HepG2 (cell line): ENCODE data around the gene YIPF3. TPM values are rescaled to one million over a fixed set of nuclear protein-coding genes. Genes with fewer than 3 reads are reported as not detected.

Experiments
- MTA1 ChIP-seq: sonication (generic); formaldehyde crosslinking; IDR thresholded peaks from 2 replicates; pipeline ENCODE4 v1.4.0; 2020; ENCODE audit warnings: missing genetic modification reagents, mild to moderate bottlenecking, borderline replicate concordance
- NBN ChIP-seq: fragments of 450-650 bp; conservative IDR thresholded peaks from 2 replicates; pipeline ENCODE4 v1.6.1; 2017
- NFAT5 ChIP-seq: sonication (generic); formaldehyde crosslinking; IDR thresholded peaks from 2 replicates; pipeline ENCODE4 v1.4.0; 2020; ENCODE audit warnings: missing genetic modification reagents
- NR2C2 ChIP-seq: sonication (generic); formaldehyde crosslinking; IDR thresholded peaks from 2 replicates; pipeline ENCODE4 v1.4.0; 2020; ENCODE audit warnings: missing genetic modification reagents, mild to moderate bottlenecking, moderate library complexity, borderline replicate concordance
- RFX1 ChIP-seq: fragments of 450-650 bp; IDR thresholded peaks from 2 replicates; pipeline ENCODE4 v1.6.1; 2017
- SIN3A ChIP-seq: IDR thresholded peaks from 2 replicates; pipeline ENCODE4 v1.6.1; 2011; ENCODE audit warnings: low read depth, mild to moderate bottlenecking, control low read depth, low read length, borderline replicate concordance
- TBP ChIP-seq: sonication (generic); formaldehyde crosslinking; IDR thresholded peaks from 2 replicates; pipeline ENCODE4 v1.5.0; 2020; ENCODE audit warnings: missing genetic modification reagents
- TGIF2 ChIP-seq: IDR thresholded peaks from 2 replicates; pipeline ENCODE4 v1.6.1; 2016; ENCODE audit warnings: control low read depth, missing compliant biosample characterization
- YY1 ChIP-seq: IDR thresholded peaks from 2 replicates; pipeline ENCODE4 v1.6.1; 2011; ENCODE audit warnings: low read length, low read depth, moderate library complexity, mild to moderate bottlenecking; ENCODE audit not compliant: insufficient read depth, insufficient replicate concordance
- ZBTB7B ChIP-seq: sonication (generic); formaldehyde crosslinking; IDR thresholded peaks from 2 replicates; pipeline ENCODE4 v1.4.0; 2020; ENCODE audit warnings: missing genetic modification reagents
- ZFP90 ChIP-seq: sonication (generic); formaldehyde crosslinking; IDR thresholded peaks from 2 replicates; pipeline ENCODE4 v1.8.0; 2022; ENCODE audit warnings: missing genetic modification reagents, mild to moderate bottlenecking, inconsistent platforms, borderline replicate concordance
- ZFP91 ChIP-seq: sonication (generic); formaldehyde crosslinking; IDR thresholded peaks from 2 replicates; pipeline ENCODE4 v1.9.0; 2022; ENCODE audit warnings: missing genetic modification reagents, mild to moderate bottlenecking, borderline replicate concordance
- ZNF230 ChIP-seq: sonication (generic); formaldehyde crosslinking; IDR thresholded peaks from 2 replicates; pipeline ENCODE4 v1.4.0; 2020; ENCODE audit warnings: mild to moderate bottlenecking, missing genetic modification reagents
- ZNF556 ChIP-seq: sonication (generic); formaldehyde crosslinking; IDR thresholded peaks from 2 replicates; pipeline ENCODE4 v1.4.0; 2020; ENCODE audit warnings: mild to moderate bottlenecking, missing genetic modification reagents, borderline replicate concordance
- ZNF607 ChIP-seq: sonication (generic); formaldehyde crosslinking; IDR thresholded peaks from 2 replicates; pipeline ENCODE4 v1.5.1; 2020; ENCODE audit warnings: missing genetic modification reagents, mild to moderate bottlenecking, borderline replicate concordance
- ZNF704 ChIP-seq: sonication (generic); formaldehyde crosslinking; IDR thresholded peaks from 2 replicates; pipeline ENCODE4 v1.8.1; 2023; ENCODE audit warnings: mild to moderate bottlenecking, inconsistent platforms, moderate library complexity, missing genetic modification reagents, borderline replicate concordance
- ZNF777 ChIP-seq: sonication (generic); formaldehyde crosslinking; IDR thresholded peaks from 2 replicates; pipeline ENCODE4 v1.4.0; 2020; ENCODE audit warnings: missing genetic modification reagents
- polyA plus RNA-seq, 8 experiments: library from polyadenylated mRNA; depleted of rRNA in 3 of 8; stranded (reverse) in 7 of 8; unstranded in 1 of 8; fragments of >200 nt; fragmentation: Illumina TruSeq in 4 of 8; extraction: Trizol in 4 of 8; gene quantifications; 2 replicates each; pipeline versions ENCODE4 v1.2.1 to v1.2.3, GENCODE V29; 2011 to 2016; ENCODE audit warnings: low read depth in 4 of 8, missing spikeins in 1 of 8, mixed read lengths in 1 of 8; ENCODE audit not compliant: insufficient read depth in 1 of 8
- total RNA-seq, 5 experiments: library from RNA; depleted of rRNA; stranded (reverse); fragments of >200 nt; fragmentation: Illumina TruSeq; extraction: Trizol; gene quantifications; 2 replicates each; pipeline ENCODE4 v1.2.3, GENCODE V29; 2016; ENCODE audit warnings: low read depth in 1 of 5
- TF ChIP-seq, protein P1 (sequence below): sonication (generic); formaldehyde crosslinking; IDR thresholded peaks from 2 replicates; pipeline ENCODE4 v1.5.1; 2020; ENCODE audit warnings: missing genetic modification reagents, mild to moderate bottlenecking, borderline replicate concordance

The YIPF3 gene
- total and polyA plus RNA-seq, 2 of the 13 experiments (the other 11 are each of a cell fraction or from before 2014, with no cell fraction given) = 107 to 206 TPM

- TF ChIP-seq NFAT5 (CRISPR knock-in tag) (0 out of 2 replicates have a peak, but pooled peaks have one; percentile 17), MTA1 (CRISPR knock-in tag) (peak; percentile 82), TBP (CRISPR knock-in tag) (no peak), YY1 (peak; percentile 64), ZNF777 (CRISPR knock-in tag) (peak; percentile 10; the same call in 1 of the 2 replicates), ZFP91 (peak; percentile 43; the same call in 1 of the 2 replicates), SIN3A (peak; percentile 87), NR2C2 (CRISPR knock-in tag) (0 out of 2 replicates have a peak, but pooled peaks have one; percentile 19), ZFP90 (CRISPR knock-in tag) (0 out of 2 replicates have a peak, but pooled peaks have one; percentile 23), TGIF2 (CRISPR knock-in tag) (peak; percentile 68; the same call in 1 of the 2 replicates), ZNF556 (0 out of 2 replicates have a peak, but pooled peaks have one; percentile 69), ZNF607 (CRISPR knock-in tag) (peak; percentile 54; the same call in 1 of the 2 replicates), ZBTB7B (CRISPR knock-in tag) (no peak), RFX1 (peak; percentile 95), ZNF230 (peak; percentile 93), ZNF704 (CRISPR knock-in tag) (0 out of 2 replicates have a peak, but pooled peaks have one; percentile 62), NBN (no peak)
- TF ChIP-seq, protein P1, sequence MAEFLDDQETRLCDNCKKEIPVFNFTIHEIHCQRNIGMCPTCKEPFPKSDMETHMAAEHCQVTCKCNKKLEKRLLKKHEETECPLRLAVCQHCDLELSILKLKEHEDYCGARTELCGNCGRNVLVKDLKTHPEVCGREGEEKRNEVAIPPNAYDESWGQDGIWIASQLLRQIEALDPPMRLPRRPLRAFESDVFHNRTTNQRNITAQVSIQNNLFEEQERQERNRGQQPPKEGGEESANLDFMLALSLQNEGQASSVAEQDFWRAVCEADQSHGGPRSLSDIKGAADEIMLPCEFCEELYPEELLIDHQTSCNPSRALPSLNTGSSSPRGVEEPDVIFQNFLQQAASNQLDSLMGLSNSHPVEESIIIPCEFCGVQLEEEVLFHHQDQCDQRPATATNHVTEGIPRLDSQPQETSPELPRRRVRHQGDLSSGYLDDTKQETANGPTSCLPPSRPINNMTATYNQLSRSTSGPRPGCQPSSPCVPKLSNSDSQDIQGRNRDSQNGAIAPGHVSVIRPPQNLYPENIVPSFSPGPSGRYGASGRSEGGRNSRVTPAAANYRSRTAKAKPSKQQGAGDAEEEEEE = no peak
Observed at GRCh38 chr6:43509984-43510826, 6.5 kb downstream of the YIPF3 start, which contains the start of gene LRRC73 (continued).
